ENCODE measurements around the gene MYO6.

Gene MYO6

GRCh38 chr6:75947935-75948334, 198.9 kb downstream of the MYO6 start:
- Histone ChIP-seq H3K27ac (ENCODE audit: low read length) (no peak overlapping the region), H3K4me3 (ENCODE audit: low read depth in 1 of 2, low read length in 2 of 2) (no peak overlapping the region), H3K9ac (ENCODE audit: low read depth, low read length) (no peak overlapping the region), H3K4me1 (ENCODE audit: insufficient read depth, low read length) (no peaks in the 10 kb centered on the region), H3K36me3 (ENCODE audit: insufficient read depth, low read length) (no peaks in the 10 kb centered on the region), H2AFZ (ENCODE audit: low read depth, low read length) (no peak overlapping the region), H3K9me3 (ENCODE audit: insufficient read depth, low read length, severe bottlenecking) (no peaks in the 10 kb centered on the region), H3K27me3 (ENCODE audit: insufficient read depth, low read length, poor library complexity) (no peaks in the 10 kb centered on the region), H3K4me2 (ENCODE audit: insufficient read depth, low read length) (no peak overlapping the region), H3K79me2 (ENCODE audit: insufficient read depth, low read length) (no peaks in the 10 kb centered on the region), H4K20me1 (ENCODE audit: insufficient read depth, low read length) (no peaks in the 10 kb centered on the region)
- TF ChIP-seq CTCF (IDR thresholded peaks at IDR 0.05; ENCODE audit: borderline replicate concordance, extremely low read depth, low read length, poor library complexity, severe bottlenecking), result no peak
- TF ChIP-seq EZH2 (IDR thresholded peaks at IDR 0.05; ENCODE audit: borderline replicate concordance, low read depth, low read length, severe bottlenecking), result no peak
- ATAC-seq (ENCODE audit: insufficient read depth, low read depth) (no peak), DNase-seq (no peak)

DNA sequence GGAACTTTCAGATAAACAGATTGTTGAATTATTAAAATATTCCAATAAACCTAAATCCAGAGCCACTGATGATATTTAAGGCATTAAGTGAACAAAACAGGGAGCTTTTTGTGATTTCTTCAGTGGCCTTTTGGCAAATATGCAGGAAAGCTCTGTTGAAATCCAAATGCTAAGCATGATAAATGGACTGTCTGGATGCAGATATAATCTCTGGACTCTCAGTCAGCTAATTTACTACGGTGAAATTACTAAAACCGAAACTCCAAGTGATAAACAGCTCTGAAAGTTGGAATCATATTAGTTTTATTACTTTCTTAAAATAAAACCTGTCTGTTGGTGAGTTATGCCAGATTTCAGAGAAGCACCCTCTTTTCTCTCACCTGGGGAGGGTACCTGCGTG, 203.1 kb downstream of the MYO6 start:
- Histone ChIP-seq H3K9me3 (ENCODE audit: insufficient read depth, low read length, severe bottlenecking) (no peaks in the 10 kb centered on the region), H3K4me1 (ENCODE audit: insufficient read depth, low read length) (no peaks in the 10 kb centered on the region), H3K27ac (ENCODE audit: low read length) (no peak overlapping the region), H3K4me2 (ENCODE audit: insufficient read depth, low read length) (no peak overlapping the region), H3K9ac (ENCODE audit: low read depth, low read length) (no peak overlapping the region), H2AFZ (ENCODE audit: low read depth, low read length) (no peak overlapping the region), H3K4me3 (ENCODE audit: low read depth in 1 of 2, low read length in 2 of 2) (no peak overlapping the region), H4K20me1 (ENCODE audit: insufficient read depth, low read length) (no peaks in the 10 kb centered on the region), H3K27me3 (ENCODE audit: insufficient read depth, low read length, poor library complexity) (no peaks in the 10 kb centered on the region), H3K79me2 (ENCODE audit: insufficient read depth, low read length) (no peaks in the 10 kb centered on the region), H3K36me3 (ENCODE audit: insufficient read depth, low read length) (no peaks in the 10 kb centered on the region)
- ATAC-seq (ENCODE audit: insufficient read depth, low read depth) (no peak), DNase-seq (no peak)
- TF ChIP-seq CTCF (IDR thresholded peaks at IDR 0.05; ENCODE audit: borderline replicate concordance, extremely low read depth, low read length, poor library complexity, severe bottlenecking) (no peak), EZH2 (IDR thresholded peaks at IDR 0.05; ENCODE audit: borderline replicate concordance, low read depth, low read length, severe bottlenecking) (no peak)

DNA sequence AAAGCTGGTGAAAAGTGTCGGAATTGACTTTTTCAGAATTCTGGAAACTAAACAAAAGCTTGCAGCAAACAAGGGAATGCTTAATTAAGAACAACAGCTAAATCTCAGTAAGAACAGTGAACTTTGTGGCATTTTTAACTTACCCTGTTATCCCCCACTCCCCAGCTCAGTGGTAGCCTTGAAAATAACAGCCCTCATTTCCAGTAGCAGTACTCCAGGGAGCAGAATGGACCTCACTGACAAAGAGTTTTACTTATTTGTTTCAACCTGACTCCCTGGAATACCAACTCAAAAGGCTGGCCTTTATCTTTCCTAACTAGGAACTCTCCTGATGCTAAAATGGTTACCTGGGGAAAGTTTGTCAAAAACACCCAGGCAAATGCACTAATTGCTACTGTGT, 214.5 kb downstream of the MYO6 start:
- Histone ChIP-seq H3K79me2 (ENCODE audit: insufficient read depth, low read length) (no peaks in the 10 kb centered on the region), H3K9ac (ENCODE audit: low read depth, low read length) (no peak overlapping the region), H2AFZ (ENCODE audit: low read depth, low read length) (no peak overlapping the region), H4K20me1 (ENCODE audit: insufficient read depth, low read length) (no peaks in the 10 kb centered on the region), H3K4me1 (ENCODE audit: insufficient read depth, low read length) (no peaks in the 10 kb centered on the region), H3K27ac (ENCODE audit: low read length) (no peak overlapping the region), H3K4me3 (ENCODE audit: low read depth in 1 of 2, low read length in 2 of 2) (no peak overlapping the region), H3K9me3 (ENCODE audit: insufficient read depth, low read length, severe bottlenecking) (no peaks in the 10 kb centered on the region), H3K27me3 (ENCODE audit: insufficient read depth, low read length, poor library complexity) (no peaks in the 10 kb centered on the region), H3K36me3 (ENCODE audit: insufficient read depth, low read length) (no peaks in the 10 kb centered on the region), H3K4me2 (ENCODE audit: insufficient read depth, low read length) (no peak overlapping the region)
- TF ChIP-seq CTCF (IDR thresholded peaks at IDR 0.05; ENCODE audit: borderline replicate concordance, extremely low read depth, low read length, poor library complexity, severe bottlenecking), result no peak
- ATAC-seq (ENCODE audit: insufficient read depth, low read depth), result no peak
- no peak for DNase-seq

DNA sequence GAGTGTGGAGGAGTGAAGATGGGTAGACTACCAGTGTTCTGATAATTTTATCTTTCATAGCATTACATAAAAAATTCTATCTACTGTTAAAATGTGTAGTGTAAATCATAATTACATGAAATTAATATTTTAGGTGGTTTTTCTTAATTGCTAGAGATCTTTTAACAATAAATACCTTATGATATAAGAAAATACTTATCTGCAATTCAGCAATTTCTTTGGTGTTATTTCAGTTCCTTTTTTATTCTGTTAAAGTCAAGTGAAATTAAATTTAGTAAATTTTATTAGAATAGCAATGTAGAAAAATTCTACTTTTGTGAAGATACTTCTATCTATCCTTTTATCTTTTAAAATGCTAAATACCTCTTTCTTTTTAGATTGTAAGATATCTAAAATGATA, 219.1 kb downstream of the MYO6 start:
- H3K27me3 ChIP-seq (ENCODE audit: insufficient read depth, low read length, poor library complexity), result no peaks in the 10 kb centered on the region
- H3K9ac ChIP-seq (ENCODE audit: low read depth, low read length), result no peak overlapping the region
- no peak overlapping the region for H3K4me2 ChIP-seq (ENCODE audit: insufficient read depth, low read length)
- no peaks in the 10 kb centered on the region for H3K9me3 ChIP-seq (ENCODE audit: insufficient read depth, low read length, severe bottlenecking)
- no peaks in the 10 kb centered on the region for H4K20me1 ChIP-seq (ENCODE audit: insufficient read depth, low read length)
- H3K79me2 ChIP-seq (ENCODE audit: insufficient read depth, low read length), result no peaks in the 10 kb centered on the region
- ATAC-seq (ENCODE audit: insufficient read depth, low read depth) (no peak), DNase-seq (no peak)
- no peak overlapping the region for H2AFZ ChIP-seq (ENCODE audit: low read depth, low read length)
- no peaks in the 10 kb centered on the region for H3K4me1 ChIP-seq (ENCODE audit: insufficient read depth, low read length)
- H3K36me3 ChIP-seq (ENCODE audit: insufficient read depth, low read length), result no peaks in the 10 kb centered on the region
- no peak overlapping the region for H3K4me3 ChIP-seq (ENCODE audit: low read depth in 1 of 2, low read length in 2 of 2)
- H3K27ac ChIP-seq (ENCODE audit: low read length), result no peak overlapping the region
- TF ChIP-seq CTCF (IDR thresholded peaks at IDR 0.05; ENCODE audit: borderline replicate concordance, extremely low read depth, low read length, poor library complexity, severe bottlenecking) (no peak), EZH2 (IDR thresholded peaks at IDR 0.05; ENCODE audit: borderline replicate concordance, low read depth, low read length, severe bottlenecking) (no peak)
